BE2C (cell line): Measurements from ENCODE around the gene DDAH1.

Experiments
- DNase-seq: peaks from one replicate; pipeline ENCODE4 v3.0.0-alpha.2; 2020
- H3K27me3 ChIP-seq: fragments of 250-450 bp; sonication (Bioruptor Pico); 2 replicates; pipeline ENCODE4 v1.5.1; 2020; ENCODE audit warnings: mild to moderate bottlenecking
- H3K36me3 ChIP-seq: fragments of 250-450 bp; sonication (Bioruptor Pico); 2 replicates; pipeline ENCODE4 v1.5.1; 2020; ENCODE audit warnings: mild to moderate bottlenecking
- H3K4me1 ChIP-seq: fragments of 250-450 bp; sonication (Bioruptor Pico); 2 replicates; pipeline ENCODE4 v1.5.1; 2020
- H3K4me3 ChIP-seq: 2 replicates; pipeline ENCODE4 v1.5.1; 2011; ENCODE audit warnings: low read depth, low read length
- H3K9me3 ChIP-seq: fragments of 250-450 bp; sonication (Bioruptor Pico); 2 replicates; pipeline ENCODE4 v1.5.1; 2020
- CTCF ChIP-seq: IDR thresholded peaks from 2 replicates; pipeline ENCODE4 v1.5.1; 2012; ENCODE audit warnings: mild to moderate bottlenecking, low read depth, low read length

The DDAH1 gene

GRCh38 chr1:85316321-85316720 lies 148.6 kb downstream of the DDAH1 start:
- Histone ChIP-seq H3K36me3 (no peaks in the 10 kb centered on the region), H3K27me3 (no peaks in the 10 kb centered on the region), H3K4me3 (no peak overlapping the region), H3K9me3 (no peaks in the 10 kb centered on the region), H3K4me1 (no peaks in the 10 kb centered on the region)
- DNase-seq: no peak
- no peak for TF ChIP-seq CTCF

GRCh38 chr1:85315789-85316188 lies 149.2 kb downstream of the DDAH1 start:
- H3K4me1 ChIP-seq: no peaks in the 10 kb centered on the region
- no peaks in the 10 kb centered on the region for H3K27me3 ChIP-seq
- no peaks in the 10 kb centered on the region for H3K9me3 ChIP-seq
- H3K36me3 ChIP-seq: no peaks in the 10 kb centered on the region
- H3K4me3 ChIP-seq: no peak overlapping the region
- DNase-seq: no peak
- no peak for TF ChIP-seq CTCF

- no peak overlapping the region for H3K4me3 ChIP-seq
- no peaks in the 10 kb centered on the region for H3K9me3 ChIP-seq
- no peak for DNase-seq
- no peaks in the 10 kb centered on the region for H3K36me3 ChIP-seq
- no peaks in the 10 kb centered on the region for H3K4me1 ChIP-seq
- TF ChIP-seq CTCF: no peak
- H3K27me3 ChIP-seq: no peaks in the 10 kb centered on the region
Measured at GRCh38 chr1:85314726-85315125, 150.2 kb downstream of the DDAH1 start.

- H3K4me3 ChIP-seq: no peak overlapping the region
- DNase-seq: no peak
- H3K4me1 ChIP-seq: no peaks in the 10 kb centered on the region
- H3K9me3 ChIP-seq: no peaks in the 10 kb centered on the region
- H3K36me3 ChIP-seq: no peaks in the 10 kb centered on the region
- no peak for TF ChIP-seq CTCF
- H3K27me3 ChIP-seq: no peaks in the 10 kb centered on the region
Measured at GRCh38 chr1:85313888-85314696, 150.9 kb downstream of the DDAH1 start.

- H3K36me3 ChIP-seq: no peaks in the 10 kb centered on the region
- no peak for TF ChIP-seq CTCF
- H3K4me1 ChIP-seq: no peaks in the 10 kb centered on the region
- no peak overlapping the region for H3K4me3 ChIP-seq
- H3K27me3 ChIP-seq: no peaks in the 10 kb centered on the region
- no peaks in the 10 kb centered on the region for H3K9me3 ChIP-seq
- no peak for DNase-seq
Measured at GRCh38 chr1:85311818-85312217, 153.1 kb downstream of the DDAH1 start.

- DNase-seq: no peak
- Histone ChIP-seq H3K27me3 (no peaks in the 10 kb centered on the region), H3K4me3 (no peak overlapping the region), H3K4me1 (no peaks in the 10 kb centered on the region), H3K36me3 (no peaks in the 10 kb centered on the region), H3K9me3 (no peaks in the 10 kb centered on the region)
- TF ChIP-seq CTCF: no peak
Measured at GRCh38 chr1:85308833-85309350, 156.1 kb downstream of the DDAH1 start.
